GM12878 (cell line): ENCODE results near the gene TCP11. TPM values are rescaled to one million over a fixed set of nuclear protein-coding genes. Genes with fewer than 3 reads are reported as not detected.

ENCODE experiments used
- ATAC-seq: fragments of 200-7000 bp; cut with Tn5 transposase; 3 replicates; pipeline ENCODE4 v1.9.1; 2020; ENCODE audit warnings: mild to moderate bottlenecking, moderate library complexity
- BruUV-seq: library from RNA; stranded (reverse); fragments of 400-500 nt; replicated peaks from 2 replicates; lab custom pipeline; 2021; lab: Mats Ljungman, UMichigan
- CTCF ChIA-PET: fragments of 300-600 bp; sonication (Branson Sonifier 250); formaldehyde crosslinking; extraction: SDS; loops from one replicate; lab custom pipeline; 2021; ENCODE audit warnings: inconsistent platforms; lab: Yijun Ruan, JAX
- POLR2A ChIA-PET: fragments of 350-600 bp; formaldehyde crosslinking; extraction: SDS; loops from one replicate; lab custom pipeline; 2021; ENCODE audit warnings: inconsistent platforms; lab: Charles Lee
- RAD21 ChIA-PET: fragments of 300-600 bp; sonication (Branson Sonifier 250); formaldehyde crosslinking; loops from one replicate; lab custom pipeline; 2023; ENCODE audit warnings: antibody characterized with exemption; ENCODE audit not compliant: unreplicated experiment; lab: Charles Lee
- SMC1A ChIA-PET: fragments of 300-600 bp; sonication (Branson Sonifier 250); formaldehyde crosslinking; loops from one replicate; lab custom pipeline; 2023; ENCODE audit not compliant: unreplicated experiment, uncharacterized antibody; lab: Charles Lee
- DNase-seq: peaks from one replicate; pipeline ENCODE4 v3.0.0-alpha.2; 2011; ENCODE audit warnings: low read depth, low spot score
- FAIRE-seq: peaks from 3 replicates; lab custom pipeline; 2011; peaks lifted over from hg19 to GRCh38; lab: Jason Lieb, UNC
- H2AFZ ChIP-seq: 2 replicates; pipeline ENCODE4 v1.6.0; 2011; ENCODE audit warnings: low read depth, low read length, control low read depth; ENCODE audit not compliant: control insufficient read depth
- H3K27ac ChIP-seq: 2 replicates; pipeline ENCODE4 v1.5.1; 2011; ENCODE audit warnings: control low read depth; ENCODE audit not compliant: control insufficient read depth, insufficient read depth
- H3K27me3 ChIP-seq, 2 experiments: replicated peaks in 1 of 2; 2 replicates each; pipeline versions ENCODE4 v1.6.0 to v1.6.1; 2011; ENCODE audit warnings: low read length in 1 of 2; ENCODE audit not compliant: control insufficient read depth in 2 of 2, insufficient read depth in 2 of 2
- H3K36me3 ChIP-seq, 2 experiments: 2 replicates each; pipeline ENCODE4 v1.5.1; 2011; ENCODE audit warnings: low read length in 1 of 2; ENCODE audit not compliant: control insufficient read depth in 2 of 2, insufficient read depth in 2 of 2
- H3K4me1 ChIP-seq: 2 replicates; pipeline ENCODE4 v1.6.1; 2011; ENCODE audit warnings: mild to moderate bottlenecking, low read length, moderate library complexity, mixed read lengths; ENCODE audit not compliant: control insufficient read depth, insufficient read depth
- H3K4me2 ChIP-seq: 2 replicates; pipeline ENCODE4 v1.6.0; 2011; ENCODE audit warnings: control low read depth; ENCODE audit not compliant: control insufficient read depth, insufficient read depth
- H3K4me3 ChIP-seq: fragments of 200-600 bp; sonication (generic); 2 replicates; pipeline ENCODE4 v1.5.1; 2016
- H3K79me2 ChIP-seq: 2 replicates; pipeline ENCODE4 v1.6.0; 2011; ENCODE audit warnings: low read length; ENCODE audit not compliant: control insufficient read depth, insufficient read depth
- H3K9ac ChIP-seq: 2 replicates; pipeline ENCODE4 v1.8.0; 2011; ENCODE audit warnings: low read length, control low read depth, mixed read lengths; ENCODE audit not compliant: control insufficient read depth, insufficient read depth
- H3K9me3 ChIP-seq: replicated peaks from 3 replicates; pipeline ENCODE4 v1.5.1; 2011; ENCODE audit warnings: mild to moderate bottlenecking, low read length; ENCODE audit not compliant: control insufficient read depth, insufficient read depth
- H4K20me1 ChIP-seq: 2 replicates; pipeline ENCODE4 v1.6.0; 2011; ENCODE audit not compliant: control insufficient read depth, insufficient read depth
- CEBPB ChIP-seq, 2 experiments: fragments of 150-350 bp in 1 of 2; IDR thresholded peaks; 2 replicates each; pipeline ENCODE4 v1.6.1; 2012 to 2014; ENCODE audit warnings: low read depth in 2 of 2, low read length in 2 of 2, borderline replicate concordance in 1 of 2, inconsistent platforms in 1 of 2
- DPF2 ChIP-seq: fragments of 450-650 bp; IDR thresholded peaks from 2 replicates; pipeline ENCODE4 v1.6.1; 2017; ENCODE audit warnings: mild to moderate bottlenecking
- E2F8 ChIP-seq: fragments of 450-650 bp; IDR thresholded peaks from 2 replicates; pipeline ENCODE4 v1.6.1; 2018; ENCODE audit warnings: mild to moderate bottlenecking, low read depth, moderate library complexity; ENCODE audit not compliant: partially characterized antibody
- IRF5 ChIP-seq: fragments of 450-650 bp; IDR thresholded peaks from 2 replicates; pipeline ENCODE4 v1.6.1; 2017; ENCODE audit warnings: borderline replicate concordance
- ZNF687 ChIP-seq: fragments of 450-650 bp; IDR thresholded peaks from 2 replicates; pipeline ENCODE4 v1.6.1; 2017; ENCODE audit warnings: mild to moderate bottlenecking, moderate library complexity
- ZSCAN29 ChIP-seq: fragments of 450-650 bp; IDR thresholded peaks from 2 replicates; pipeline ENCODE4 v1.6.1; 2017; ENCODE audit warnings: mild to moderate bottlenecking, moderate library complexity
- WGBS: methylation state at CpG from one replicate; pipeline ENCODE4 v1.1.6; 2016; ENCODE audit warnings: low lambda C conversion rate; ENCODE audit not compliant: insufficient replicate concordance, insufficient coverage; ENCODE audit errors: missing lambda C conversion rate; 5-methylcytosine and 5-hydroxymethylcytosine counted together
- in situ Hi-C: fragments of 300-500 bp; cut with MboI; formaldehyde crosslinking; loops from 9 replicates; pipeline ENCODE4 v1.14.3; 2018; ENCODE audit warnings: mixed read lengths
- intact Hi-C: fragments of 100-400 bp; cut with micrococcal nuclease; formaldehyde crosslinking; loops from one replicate; pipeline ENCODE4 v1.14.2; 2022; ENCODE audit not compliant: unreplicated experiment
- polyA plus RNA-seq, 11 experiments: library from polyadenylated mRNA; depleted of rRNA in 4 of 11; unstranded in 6 of 11; stranded (reverse) in 5 of 11; fragments of >200 nt; fragmentation: Nextera tagmentation in 4 of 11; fragmentation: Illumina TruSeq in 1 of 11; extraction: Ambion mirVana in 4 of 11; extraction: Trizol in 1 of 11; gene quantifications; 1 replicate in 1 of 11; 2 replicates in 10 of 11; pipeline versions ENCODE4 v1.2.1 to v1.2.3, GENCODE V29; 2011 to 2016; ENCODE audit warnings: inconsistent platforms in 2 of 11, missing spikeins in 2 of 11, low read depth in 1 of 11
- total RNA-seq, 4 experiments: library from RNA; depleted of rRNA in 3 of 4; stranded (reverse); fragments of >200 nt in 3 of 4; fragmentation: Illumina TruSeq in 1 of 4; extraction: Trizol in 1 of 4; gene quantifications; 2 replicates each; pipeline versions ENCODE4 v1.2.1 to v1.2.3, GENCODE V29; 2013 to 2021

Gene TCP11
- total and polyA plus RNA-seq, 10 of the 15 experiments (the other 5 are each of a cell fraction or from before 2014, with no cell fraction given): not detected

- Histone ChIP-seq H3K4me2 (no peak overlapping the region), H3K4me3 (no peak overlapping the region), H3K9ac (no peak overlapping the region), H3K27me3 (no peaks in the 10 kb centered on the region; a peak in 1 of 4 replicates), H3K79me2 (no peaks in the 10 kb centered on the region), H3K27ac (no peak overlapping the region), H2AFZ (no peak overlapping the region), H3K4me1 (peaks cover 3% of the 10 kb centered on the region; the same call in 1 of the 2 replicates), H3K36me3 (no peaks in the 10 kb centered on the region), H3K9me3 (no peaks in the 10 kb centered on the region; the same call in 2 of the 3 replicates), H4K20me1 (no peaks in the 10 kb centered on the region)
- ChIA-PET SMC1A (no interaction called here), POLR2A (no interaction called here), RAD21 (interaction anchor here (0.8 kb wide), 1 partner anchor 35 kb away, joined by 3 read pairs; no protein-coding TSS in a partner anchor), CTCF (interaction anchor here (0.8 to 1.8 kb wide), 2 partner anchors 9 to 70 kb away, joined by 3 to 4 read pairs; no protein-coding TSS in a partner anchor)
- intact Hi-C loops (no loop called here), in situ Hi-C loops (no loop called here)
- no peak for FAIRE-seq
- no peak for ATAC-seq
- BruUV-seq: no TSS peak
- DNase-seq: no peak
- 43% methylated on average over 3 of the region's 3 CpGs for WGBS
- TF ChIP-seq IRF5: no peak
- TF ChIP-seq E2F8: no peak
- TF ChIP-seq ZSCAN29: no peak
- no peak for TF ChIP-seq ZNF687
- TF ChIP-seq CEBPB (IDR thresholded peaks at IDR 0.05; ENCODE audit: borderline replicate concordance in 1 of 2, low read depth in 2 of 2, low read length in 2 of 2): no peak
- TF ChIP-seq DPF2: no peak
Measured at GRCh38 chr6:35170891-35171290, 29.8 kb upstream of the TCP11 start.
